PC-3 (cell line): ENCODE data around the gene TTC28. TPM values are rescaled to one million over a fixed set of nuclear protein-coding genes. Genes with fewer than 3 reads are reported as not detected.

Source experiments
- ATAC-seq: fragments of 200-7000 bp; cut with Tn5 transposase; 2 replicates; pipeline ENCODE4 v1.9.1; 2020; ENCODE audit warnings: mild to moderate bottlenecking, moderate library complexity
- BruUV-seq: library from RNA; stranded (reverse); fragments of 400-500 nt; replicated peaks from 2 replicates; lab custom pipeline; 2021; lab: Mats Ljungman, UMichigan
- CTCF ChIA-PET: fragments of 300-600 bp; sonication (Branson Sonifier 250); formaldehyde crosslinking; loops from one replicate; lab custom pipeline; 2022; ENCODE audit warnings: antibody characterized with exemption; lab: Charles Lee
- POLR2A ChIA-PET: fragments of 300-600 bp; sonication (Branson Sonifier 250); formaldehyde crosslinking; loops from one replicate; lab custom pipeline; 2022; ENCODE audit warnings: antibody characterized with exemption; ENCODE audit not compliant: unreplicated experiment; lab: Charles Lee
- DNase-seq: peaks from one replicate; pipeline ENCODE4 v3.0.0-alpha.2; 2015
- H2AFZ ChIP-seq: fragments of 300-600 bp; sonication (generic); 2 replicates; pipeline ENCODE4 v1.6.0; 2016; ENCODE audit warnings: antibody characterized with exemption, low read length
- H3F3A ChIP-seq: fragments of 300-600 bp; sonication (generic); one replicate; pipeline ENCODE4 v1.6.0; 2017; ENCODE audit warnings: antibody characterized with exemption, low read length, control low read depth, mild to moderate bottlenecking; ENCODE audit not compliant: unreplicated experiment
- H3K27ac ChIP-seq: fragments of 300-600 bp; sonication (generic); 2 replicates; pipeline ENCODE4 v1.5.1; 2016; ENCODE audit warnings: mild to moderate bottlenecking, low read length
- H3K27me3 ChIP-seq: fragments of 300-600 bp; sonication (generic); 2 replicates; pipeline ENCODE4 v1.6.1; 2016; ENCODE audit warnings: low read length, mixed read lengths
- H3K36me3 ChIP-seq: fragments of 300-600 bp; sonication (generic); 2 replicates; pipeline ENCODE4 v1.6.1; 2016; ENCODE audit warnings: low read depth, mixed run types, low read length, mixed read lengths
- H3K4me1 ChIP-seq: fragments of 300-600 bp; sonication (generic); 2 replicates; pipeline ENCODE4 v1.5.1; 2016; ENCODE audit warnings: low read length; ENCODE audit not compliant: insufficient read depth
- H3K4me2 ChIP-seq: fragments of 300-600 bp; sonication (generic); 2 replicates; pipeline ENCODE4 v1.6.0; 2016; ENCODE audit warnings: low read length
- H3K4me3 ChIP-seq: fragments of 300-600 bp; sonication (generic); 2 replicates; pipeline ENCODE4 v1.5.1; 2016; ENCODE audit warnings: mild to moderate bottlenecking, low read length, mixed read lengths
- H3K79me2 ChIP-seq: fragments of 300-600 bp; sonication (generic); 2 replicates; pipeline ENCODE4 v1.6.1; 2017; ENCODE audit warnings: low read length, mixed read lengths
- H3K9ac ChIP-seq: fragments of 300-600 bp; sonication (generic); 2 replicates; pipeline ENCODE4 v1.6.0; 2016; ENCODE audit warnings: mild to moderate bottlenecking, low read length
- H3K9me2 ChIP-seq: fragments of 300-600 bp; sonication (generic); replicated peaks from 2 replicates; pipeline ENCODE4 v1.6.1; 2016; ENCODE audit warnings: mixed run types, low read length, mixed read lengths
- H3K9me3 ChIP-seq: fragments of 300-600 bp; sonication (generic); 2 replicates; pipeline ENCODE4 v1.6.1; 2016; ENCODE audit warnings: low read length, mixed read lengths
- H4K20me1 ChIP-seq: fragments of 300-600 bp; sonication (generic); 2 replicates; pipeline ENCODE4 v1.6.1; 2016; ENCODE audit warnings: low read length, mixed read lengths
- CTCF ChIP-seq: fragments of 300-600 bp; sonication (generic); conservative IDR thresholded peaks from 2 replicates; pipeline ENCODE4 v1.5.1; 2017; ENCODE audit warnings: antibody characterized with exemption, low read depth, mild to moderate bottlenecking, low read length
- EZH2 ChIP-seq: fragments of 300-600 bp; sonication (generic); IDR thresholded peaks from one replicate; pipeline ENCODE4 v1.6.1; 2017; ENCODE audit warnings: antibody characterized with exemption, mild to moderate bottlenecking, low read length; ENCODE audit not compliant: unreplicated experiment
- EZH2phosphoT487 ChIP-seq: fragments of 300-600 bp; sonication (generic); IDR thresholded peaks from 2 replicates; pipeline ENCODE4 v1.6.1; 2018; ENCODE audit warnings: mild to moderate bottlenecking, antibody characterized with exemption, low read length, borderline replicate concordance
- intact Hi-C: fragments of 100-400 bp; cut with micrococcal nuclease; formaldehyde crosslinking; loops from 2 replicates; pipeline ENCODE4 v1.9.0; 2023
- total RNA-seq: library from RNA; depleted of rRNA; stranded (reverse); fragments of >200 nt; gene quantifications from 2 replicates; pipeline ENCODE4 v1.2.3, GENCODE V29; 2014

The TTC28 gene
- total RNA-seq, 1 experiment from 2014 or later = 6.3 TPM

- Histone ChIP-seq H3K27me3 (no peaks in the 10 kb centered on the region), H3K9ac (no peak overlapping the region), H3K9me2 (no peaks in the 10 kb centered on the region), H3K4me2 (no peak overlapping the region), H3K4me1 (peaks cover 9% of the 10 kb centered on the region), H3K4me3 (no peak overlapping the region), H3K27ac (no peak overlapping the region), H3K36me3 (no peaks in the 10 kb centered on the region), H3F3A (no peaks in the 10 kb centered on the region), H2AFZ (no peak overlapping the region), H3K79me2 (no peaks in the 10 kb centered on the region), H4K20me1 (no peaks in the 10 kb centered on the region), H3K9me3 (no peaks in the 10 kb centered on the region)
- ATAC-seq = no peak
- DNase-seq = no peak
- ChIA-PET CTCF (no interaction called here), POLR2A (no interaction called here)
- no TSS peak for BruUV-seq
- TF ChIP-seq CTCF = no peak
- TF ChIP-seq EZH2 = no peak
- TF ChIP-seq EZH2phosphoT487 = no peak
- intact Hi-C loops = loop anchor here (10.0 kb wide), 1 partner anchor 386 kb away; no protein-coding TSS in a partner anchor
Observed at GRCh38 chr22:28208787-28209186, 470.9 kb downstream of the TTC28 start.

- H3K36me3 ChIP-seq = no peaks in the 10 kb centered on the region
- no peaks in the 10 kb centered on the region for H4K20me1 ChIP-seq
- intact Hi-C loops = loop anchor here (10.0 kb wide), 1 partner anchor 387 kb away; no protein-coding TSS in a partner anchor
- no peak overlapping the region for H3K4me2 ChIP-seq
- ChIA-PET CTCF (no interaction called here), POLR2A (no interaction called here)
- no peaks in the 10 kb centered on the region for H3K9me3 ChIP-seq
- peaks cover 9% of the 10 kb centered on the region for H3K4me1 ChIP-seq
- H3K9me2 ChIP-seq = no peaks in the 10 kb centered on the region
- TF ChIP-seq CTCF (no peak), EZH2phosphoT487 (no peak), EZH2 (no peak)
- H3K9ac ChIP-seq = no peak overlapping the region
- no peak overlapping the region for H3K4me3 ChIP-seq
- DNase-seq (peak; percentile 34), ATAC-seq (peak; percentile 31)
- H3K27me3 ChIP-seq = no peaks in the 10 kb centered on the region
- H3F3A ChIP-seq = no peaks in the 10 kb centered on the region
- no peak overlapping the region for H2AFZ ChIP-seq
- peak overlapping the region; percentile 29; the same call in 1 of the 2 replicates for H3K27ac ChIP-seq
- H3K79me2 ChIP-seq = no peaks in the 10 kb centered on the region
- BruUV-seq = no TSS peak
Observed at GRCh38 chr22:28208036-28208435, 471.6 kb downstream of the TTC28 start.

GRCh38 chr22:28207281-28208030 lies 472.2 kb downstream of the TTC28 start:
- H2AFZ ChIP-seq = no peak overlapping the region
- ATAC-seq (peak; percentile 83), DNase-seq (peak; percentile 30)
- H3K79me2 ChIP-seq = no peaks in the 10 kb centered on the region
- H3K4me2 ChIP-seq = no peak overlapping the region
- H3K9ac ChIP-seq = no peak overlapping the region
- intact Hi-C loops = loop anchor here (10.0 kb wide), 1 partner anchor 387 kb away; no protein-coding TSS in a partner anchor
- no TSS peak for BruUV-seq
- H3K9me2 ChIP-seq = no peaks in the 10 kb centered on the region
- H3K9me3 ChIP-seq = no peaks in the 10 kb centered on the region
- TF ChIP-seq EZH2 (no peak), EZH2phosphoT487 (no peak), CTCF (no peak)
- H3K36me3 ChIP-seq = no peaks in the 10 kb centered on the region
- H3K4me1 ChIP-seq = peaks cover 9% of the 10 kb centered on the region
- POLR2A ChIA-PET = no interaction called here
- H3K27me3 ChIP-seq = no peaks in the 10 kb centered on the region
- CTCF ChIA-PET = interaction anchor here (0.6 kb wide), 1 partner anchor 23 kb away, joined by 4 read pairs; no protein-coding TSS in a partner anchor
- no peaks in the 10 kb centered on the region for H3F3A ChIP-seq
- H4K20me1 ChIP-seq = no peaks in the 10 kb centered on the region
- peak overlapping the region; percentile 29; the same call in 1 of the 2 replicates for H3K27ac ChIP-seq
- H3K4me3 ChIP-seq = no peak overlapping the region
